Endothelial cell of umbilical vein (primary cell): ENCODE measurements around the gene WIPF3. TPM values are rescaled to one million over a fixed set of nuclear protein-coding genes. Genes with fewer than 3 reads are reported as not detected.

Source experiments
- BruUV-seq: library from RNA; stranded (reverse); fragments of 400-500 nt; replicated peaks from 2 replicates; lab custom pipeline; 2021; lab: Mats Ljungman, UMichigan
- CTCF ChIA-PET: fragments of 300-600, 350-600 bp; sonication (Branson Sonifier 250); formaldehyde crosslinking; loops from one replicate; lab custom pipeline; 2021; ENCODE audit warnings: antibody characterized with exemption, inconsistent platforms; lab: Charles Lee
- POLR2A ChIA-PET: fragments of 300-600, 350-600 bp; sonication (Branson Sonifier 250); formaldehyde crosslinking; loops from one replicate; lab custom pipeline; 2021; ENCODE audit warnings: antibody characterized with exemption, inconsistent platforms; lab: Charles Lee
- DNase-seq: peaks from one replicate; pipeline ENCODE4 v3.0.0-alpha.2; 2011; ENCODE audit warnings: low read depth, low spot score
- FAIRE-seq: peaks from 2 replicates; lab custom pipeline; 2011; peaks lifted over from hg19 to GRCh38; lab: Jason Lieb, UNC
- H2AFZ ChIP-seq: 2 replicates; pipeline ENCODE4 v1.6.0; 2012; ENCODE audit warnings: low read depth, low read length, control low read depth, inconsistent platforms
- H3K27ac ChIP-seq: 2 replicates; pipeline ENCODE4 v1.5.1; 2011; ENCODE audit warnings: low read depth, mild to moderate bottlenecking, control low read depth, low read length, moderate library complexity; ENCODE audit not compliant: insufficient read depth
- H3K27me3 ChIP-seq, 2 experiments: 2 replicates each; pipeline versions ENCODE4 v1.6.0 to v1.6.1; 2011; ENCODE audit warnings: low read length in 2 of 2, mixed read lengths in 1 of 2; ENCODE audit not compliant: control insufficient read depth in 2 of 2, insufficient read depth in 2 of 2
- H3K36me3 ChIP-seq, 2 experiments: 2 replicates in 1 of 2; 3 replicates in 1 of 2; pipeline ENCODE4 v1.5.1; 2011; ENCODE audit warnings: low read length in 2 of 2, mild to moderate bottlenecking in 1 of 2, moderate library complexity in 1 of 2; ENCODE audit not compliant: control insufficient read depth in 2 of 2, insufficient read depth in 2 of 2; ENCODE audit errors: extremely low read depth in 1 of 2
- H3K4me1 ChIP-seq: 3 replicates; pipeline ENCODE4 v1.5.1; 2011; ENCODE audit warnings: mild to moderate bottlenecking, low read length; ENCODE audit not compliant: control insufficient read depth, insufficient read depth; ENCODE audit errors: extremely low read depth
- H3K4me2 ChIP-seq: 2 replicates; pipeline ENCODE4 v1.6.1; 2011; ENCODE audit warnings: low read length, control low read depth, mixed read lengths; ENCODE audit not compliant: insufficient read depth
- H3K4me3 ChIP-seq, 3 experiments: fragments of 200-600 bp in 1 of 3; sonication (generic), shearing (Covaris generic) in 1 of 3; replicated peaks in 1 of 3; 2 replicates each; pipeline ENCODE4 v1.5.1; 2011 to 2016; ENCODE audit warnings: control low read depth in 3 of 3, low read length in 3 of 3, mild to moderate bottlenecking in 2 of 3, inconsistent platforms in 1 of 3, low read depth in 1 of 3, moderate library complexity in 1 of 3; ENCODE audit not compliant: insufficient read depth in 1 of 3
- H3K79me2 ChIP-seq: 2 replicates; pipeline ENCODE4 v1.6.0; 2012; ENCODE audit warnings: low read length, inconsistent platforms; ENCODE audit not compliant: control insufficient read depth, insufficient read depth
- H3K9ac ChIP-seq: replicated peaks from 2 replicates; pipeline ENCODE3; 2011; ENCODE audit warnings: low read length, control low read depth; ENCODE audit not compliant: insufficient read depth; ENCODE audit errors: extremely low read depth
- H3K9me1 ChIP-seq: replicated peaks from 3 replicates; pipeline ENCODE4 v1.6.0; 2011; ENCODE audit warnings: mild to moderate bottlenecking, low read length; ENCODE audit not compliant: control insufficient read depth, insufficient read depth; ENCODE audit errors: extremely low read depth
- H3K9me3 ChIP-seq: replicated peaks from 2 replicates; pipeline ENCODE4 v1.5.1; 2012; ENCODE audit warnings: low read length, inconsistent platforms; ENCODE audit not compliant: control insufficient read depth, insufficient read depth
- H4K20me1 ChIP-seq: replicated peaks from 2 replicates; pipeline ENCODE3; 2011; ENCODE audit warnings: mild to moderate bottlenecking, low read length; ENCODE audit not compliant: control insufficient read depth, insufficient read depth; ENCODE audit errors: extremely low read depth
- FOS ChIP-seq: IDR thresholded peaks from 2 replicates; pipeline ENCODE4 v1.6.1; 2011; ENCODE audit warnings: mild to moderate bottlenecking, low read length, moderate library complexity, borderline replicate concordance; ENCODE audit not compliant: insufficient read depth
- MYC ChIP-seq: IDR thresholded peaks from one replicate; pipeline ENCODE4 v1.6.1; 2011; ENCODE audit warnings: mild to moderate bottlenecking, low read depth, low read length
- POLR2A ChIP-seq: IDR thresholded peaks from 2 replicates; pipeline ENCODE4 v1.6.1; 2012; ENCODE audit warnings: low read depth, mild to moderate bottlenecking, control low read depth, low read length
- POLR2AphosphoS5 ChIP-seq: IDR thresholded peaks from 2 replicates; pipeline ENCODE4 v1.6.1; 2012; ENCODE audit warnings: low read depth, mild to moderate bottlenecking, control low read depth, low read length, moderate library complexity; ENCODE audit not compliant: insufficient read depth
- dilution Hi-C: fragments of 300-500 bp; cut with MboI; formaldehyde crosslinking; loops from one replicate; pipeline ENCODE4 v1.15.0; 2019; ENCODE audit warnings: low sequenced_read_pairs; ENCODE audit not compliant: extremely low pct_ligation_motif_present
- intact Hi-C: fragments of 100-400 bp; cut with micrococcal nuclease; formaldehyde crosslinking; loops from one replicate; pipeline ENCODE4 v1.10.0; 2022
- polyA plus RNA-seq, 4 experiments: library from polyadenylated mRNA; depleted of rRNA in 3 of 4; stranded (reverse) in 3 of 4; unstranded in 1 of 4; fragments of >200 nt; gene quantifications; 2 replicates each; pipeline versions ENCODE4 v1.2.1 to v1.2.3, GENCODE V29; 2011 to 2012; ENCODE audit warnings: missing spikeins in 1 of 4
- total RNA-seq: library from RNA; stranded (reverse); gene quantifications from 2 replicates; pipeline ENCODE4 v1.2.3, GENCODE V29; 2021
- TF ChIP-seq, protein P1 (sequence below): IDR thresholded peaks from 2 replicates; pipeline ENCODE4 v1.6.1; 2011; ENCODE audit not compliant: insufficient read depth, insufficient read length
- TF ChIP-seq, protein P2 (sequence below), 2 donors: IDR thresholded peaks; 1 replicate in 1 of 2; 2 replicates in 1 of 2; pipeline ENCODE4 v1.5.1; 2011; ENCODE audit warnings: low read length in 2 of 2, mild to moderate bottlenecking in 2 of 2, moderate library complexity in 2 of 2, control low read depth in 1 of 2, inconsistent platforms in 1 of 2, low read depth in 1 of 2; ENCODE audit not compliant: insufficient read depth in 1 of 2; ENCODE audit errors: extremely low read depth in 1 of 2

Gene WIPF3
- total and polyA plus RNA-seq, 2 donors (not counting 3 experiments of a cell fraction or from before 2014, with no cell fraction given) = 0.01 to 0.35 TPM

DNA sequence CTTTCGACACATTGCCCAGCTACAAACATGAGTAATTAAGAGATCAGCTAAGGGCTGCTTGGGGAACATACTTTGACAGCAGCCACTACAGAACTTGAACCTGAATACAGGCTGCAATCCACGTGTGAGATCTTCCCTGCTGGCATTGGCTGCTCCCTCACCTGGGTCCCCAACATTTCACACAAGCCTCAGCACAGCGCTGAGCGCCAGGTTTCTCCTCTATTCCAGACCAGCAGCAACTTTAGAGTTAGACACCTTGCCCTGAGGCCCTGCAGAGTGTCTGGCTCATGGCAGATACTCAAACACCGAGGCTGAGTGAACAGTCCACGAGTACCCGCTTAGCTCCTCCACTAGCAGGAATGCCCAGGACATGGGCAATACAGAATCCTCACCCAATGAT, 1.3 kb upstream of the WIPF3 start:
- ChIA-PET POLR2A (no interaction called here), CTCF (interaction anchor here (0.6 kb wide), 1 partner anchor 130 kb away, joined by 3 read pairs; no protein-coding TSS in a partner anchor)
- intact Hi-C loops = loop anchor here (5.0 kb wide), 1 partner anchor 58 kb away; no protein-coding TSS in a partner anchor
- no peaks in the 10 kb centered on the region for H3K9me1 ChIP-seq
- H3K27ac ChIP-seq = no peak overlapping the region
- H3K4me3 ChIP-seq = no peak overlapping the region
- peaks cover 3% of the 10 kb centered on the region for H3K4me1 ChIP-seq
- dilution Hi-C loops = no loop called here
- H3K9me3 ChIP-seq = no peaks in the 10 kb centered on the region
- DNase-seq = no peak
- no peaks in the 10 kb centered on the region for H3K36me3 ChIP-seq
- H3K27me3 ChIP-seq = peaks cover 39 to 52% of the 10 kb centered on the region in 2 experiments
- H3K79me2 ChIP-seq = no peaks in the 10 kb centered on the region
- BruUV-seq = no TSS peak
- no peak for FAIRE-seq
- no peak overlapping the region for H3K4me2 ChIP-seq
- H3K9ac ChIP-seq = no peak overlapping the region
- H2AFZ ChIP-seq = no peak overlapping the region
- TF ChIP-seq, protein P1, sequence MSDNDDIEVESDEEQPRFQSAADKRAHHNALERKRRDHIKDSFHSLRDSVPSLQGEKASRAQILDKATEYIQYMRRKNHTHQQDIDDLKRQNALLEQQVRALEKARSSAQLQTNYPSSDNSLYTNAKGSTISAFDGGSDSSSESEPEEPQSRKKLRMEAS = no peak
- TF ChIP-seq MYC (no peak), POLR2AphosphoS5 (no peak)
- no peaks in the 10 kb centered on the region for H4K20me1 ChIP-seq

DNA sequence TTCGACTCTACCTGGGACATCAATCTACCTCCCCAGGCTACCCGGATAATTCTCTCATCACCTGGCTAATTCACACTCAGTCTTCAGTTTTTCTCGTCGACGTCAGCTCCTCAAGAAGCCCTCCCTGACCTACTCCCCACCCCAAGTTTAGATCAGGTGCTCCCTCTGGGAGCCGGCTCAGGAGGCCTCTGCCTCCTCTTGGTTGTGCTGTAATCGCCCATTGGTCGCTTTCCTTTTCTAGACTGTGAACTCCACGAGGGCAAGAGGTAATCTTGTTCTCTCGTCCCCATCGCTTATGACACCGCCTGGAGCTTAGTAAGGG, 461 bp upstream of the WIPF3 start:
- DNase-seq (no peak), FAIRE-seq (no peak)
- TF ChIP-seq MYC = no peak
- no peak for TF ChIP-seq FOS
- TF ChIP-seq POLR2A = no peak
- TF ChIP-seq, protein P2, sequence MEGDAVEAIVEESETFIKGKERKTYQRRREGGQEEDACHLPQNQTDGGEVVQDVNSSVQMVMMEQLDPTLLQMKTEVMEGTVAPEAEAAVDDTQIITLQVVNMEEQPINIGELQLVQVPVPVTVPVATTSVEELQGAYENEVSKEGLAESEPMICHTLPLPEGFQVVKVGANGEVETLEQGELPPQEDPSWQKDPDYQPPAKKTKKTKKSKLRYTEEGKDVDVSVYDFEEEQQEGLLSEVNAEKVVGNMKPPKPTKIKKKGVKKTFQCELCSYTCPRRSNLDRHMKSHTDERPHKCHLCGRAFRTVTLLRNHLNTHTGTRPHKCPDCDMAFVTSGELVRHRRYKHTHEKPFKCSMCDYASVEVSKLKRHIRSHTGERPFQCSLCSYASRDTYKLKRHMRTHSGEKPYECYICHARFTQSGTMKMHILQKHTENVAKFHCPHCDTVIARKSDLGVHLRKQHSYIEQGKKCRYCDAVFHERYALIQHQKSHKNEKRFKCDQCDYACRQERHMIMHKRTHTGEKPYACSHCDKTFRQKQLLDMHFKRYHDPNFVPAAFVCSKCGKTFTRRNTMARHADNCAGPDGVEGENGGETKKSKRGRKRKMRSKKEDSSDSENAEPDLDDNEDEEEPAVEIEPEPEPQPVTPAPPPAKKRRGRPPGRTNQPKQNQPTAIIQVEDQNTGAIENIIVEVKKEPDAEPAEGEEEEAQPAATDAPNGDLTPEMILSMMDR (IDR thresholded peaks at IDR 0.05; ENCODE audit: extremely low read depth in 1 of 2, insufficient read depth in 1 of 2, low read depth in 1 of 2, low read length in 2 of 2) = no peak
- TF ChIP-seq, protein P1 = no peak
- no peak for TF ChIP-seq POLR2AphosphoS5
- Histone ChIP-seq H3K27me3 (peaks cover 44 to 57% of the 10 kb centered on the region in 2 experiments), H3K79me2 (no peaks in the 10 kb centered on the region), H3K9me3 (no peaks in the 10 kb centered on the region), H3K4me2 (no peak overlapping the region), H3K27ac (no peak overlapping the region), H3K4me3 (no peak overlapping the region), H3K36me3 (no peaks in the 10 kb centered on the region), H3K9ac (no peak overlapping the region), H4K20me1 (no peaks in the 10 kb centered on the region), H2AFZ (no peak overlapping the region), H3K9me1 (no peaks in the 10 kb centered on the region), H3K4me1 (peaks cover 3% of the 10 kb centered on the region)
- ChIA-PET POLR2A (no interaction called here), CTCF (interaction anchor here (1.0 to 1.4 kb wide), 4 partner anchors 10 to 170 kb away, joined by 3 to 5 read pairs (median 4); no protein-coding TSS in a partner anchor)
- intact Hi-C loops = loop anchor here (5.0 kb wide), 1 partner anchor 59 kb away; no protein-coding TSS in a partner anchor
- no TSS peak for BruUV-seq
- dilution Hi-C loops = no loop called here
